ENCODE data around the gene TSR1. TPM values are rescaled to one million over a fixed set of nuclear protein-coding genes. Genes with fewer than 3 reads are reported as not detected.

Gene TSR1
- total RNA-seq, 4 donors from 2014 or later, result 40.0 to 48.0 (median 44.5) TPM

GRCh38 chr17:2283302-2283701 lies 53.0 kb downstream of the TSR1 start:
- H3K4me3 ChIP-seq (ENCODE audit: low read depth, poor library complexity, severe bottlenecking), result no peak overlapping the region
- no peak for DNase-seq (ENCODE audit: low spot score in 2 of 2)
- TF ChIP-seq POLR2A (IDR thresholded peaks at IDR 0.05) (no peak), CTCF (IDR thresholded peaks at IDR 0.05) (no peak)
- 84 to 86% methylated on average over 7 of the region's 7 CpGs for WGBS, 2 donors
- intact Hi-C loops (cut with DNase I; ENCODE audit: low total_unique reads), result no loop called here

GRCh38 chr17:2282297-2282873 lies 53.9 kb downstream of the TSR1 start:
- no peak overlapping the region for H3K4me3 ChIP-seq (ENCODE audit: low read depth, poor library complexity, severe bottlenecking)
- intact Hi-C loops (cut with DNase I; ENCODE audit: low total_unique reads), result no loop called here
- TF ChIP-seq CTCF (IDR thresholded peaks at IDR 0.05), result no peak
- TF ChIP-seq POLR2A (IDR thresholded peaks at IDR 0.05), result no peak
- no peak for DNase-seq (ENCODE audit: low spot score in 2 of 2)
- 53 to 60% methylated on average over 7 of the region's 7 CpGs for WGBS, 2 donors

- intact Hi-C loops (cut with DNase I; ENCODE audit: low total_unique reads), result no loop called here
- H3K4me3 ChIP-seq (ENCODE audit: low read depth, poor library complexity, severe bottlenecking), result no peak overlapping the region
- DNase-seq (ENCODE audit: low spot score in 2 of 2), result no peak
- WGBS, 2 donors, result 96 to 97% methylated on average over 9 of the region's 9 CpGs
- TF ChIP-seq CTCF (IDR thresholded peaks at IDR 0.05) (no peak), POLR2A (IDR thresholded peaks at IDR 0.05) (no peak)
Measured at GRCh38 chr17:2279707-2280106, 56.5 kb downstream of the TSR1 start.

GRCh38 chr17:2277429-2278170 lies 58.7 kb downstream of the TSR1 start:
- no peak overlapping the region for H3K4me3 ChIP-seq (ENCODE audit: low read depth, poor library complexity, severe bottlenecking)
- intact Hi-C loops (cut with DNase I; ENCODE audit: low total_unique reads), result no loop called here
- no peak for DNase-seq (ENCODE audit: low spot score in 2 of 2)
- WGBS, 2 donors, result 92 to 95% methylated on average over 9 of the region's 9 CpGs
- TF ChIP-seq CTCF (IDR thresholded peaks at IDR 0.05), result no peak
- no peak for TF ChIP-seq POLR2A (IDR thresholded peaks at IDR 0.05)

- TF ChIP-seq POLR2A (IDR thresholded peaks at IDR 0.05) (no peak), CTCF (IDR thresholded peaks at IDR 0.05) (no peak)
- no peak for DNase-seq (ENCODE audit: low spot score in 2 of 2)
- intact Hi-C loops (cut with DNase I; ENCODE audit: low total_unique reads), result no loop called here
- 87 to 92% methylated on average over 1 of the region's 1 CpG for WGBS, 2 donors
- H3K4me3 ChIP-seq (ENCODE audit: low read depth, poor library complexity, severe bottlenecking), result no peak overlapping the region
Measured at GRCh38 chr17:2275722-2276121, 60.5 kb downstream of the TSR1 start.

Data from lower leg skin (tissue), 4 donors.